ENCODE measurements around the gene SFXN4.

DNA sequence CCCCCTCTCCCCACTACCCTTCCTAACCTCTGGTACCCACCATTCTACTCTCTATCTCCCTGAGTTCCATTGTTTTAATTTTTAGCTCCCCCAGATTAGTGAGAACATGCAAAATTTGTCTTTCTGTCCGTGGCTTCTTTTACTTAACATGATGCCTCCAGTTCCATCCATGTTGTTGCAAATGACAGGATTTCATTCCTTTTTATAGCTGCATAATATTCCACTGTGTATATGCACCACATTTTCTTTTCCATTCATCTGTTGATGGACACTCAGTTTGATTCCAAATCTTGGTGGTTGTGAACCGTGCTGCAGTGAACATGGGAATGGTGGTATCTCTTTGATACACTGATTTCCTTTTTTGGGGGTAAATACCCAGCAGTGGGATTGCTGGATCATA lies 39.6 kb downstream of the SFXN4 start:
- TF ChIP-seq POLR2A (IDR thresholded peaks at IDR 0.05) = no peak
- TF ChIP-seq, protein P1, sequence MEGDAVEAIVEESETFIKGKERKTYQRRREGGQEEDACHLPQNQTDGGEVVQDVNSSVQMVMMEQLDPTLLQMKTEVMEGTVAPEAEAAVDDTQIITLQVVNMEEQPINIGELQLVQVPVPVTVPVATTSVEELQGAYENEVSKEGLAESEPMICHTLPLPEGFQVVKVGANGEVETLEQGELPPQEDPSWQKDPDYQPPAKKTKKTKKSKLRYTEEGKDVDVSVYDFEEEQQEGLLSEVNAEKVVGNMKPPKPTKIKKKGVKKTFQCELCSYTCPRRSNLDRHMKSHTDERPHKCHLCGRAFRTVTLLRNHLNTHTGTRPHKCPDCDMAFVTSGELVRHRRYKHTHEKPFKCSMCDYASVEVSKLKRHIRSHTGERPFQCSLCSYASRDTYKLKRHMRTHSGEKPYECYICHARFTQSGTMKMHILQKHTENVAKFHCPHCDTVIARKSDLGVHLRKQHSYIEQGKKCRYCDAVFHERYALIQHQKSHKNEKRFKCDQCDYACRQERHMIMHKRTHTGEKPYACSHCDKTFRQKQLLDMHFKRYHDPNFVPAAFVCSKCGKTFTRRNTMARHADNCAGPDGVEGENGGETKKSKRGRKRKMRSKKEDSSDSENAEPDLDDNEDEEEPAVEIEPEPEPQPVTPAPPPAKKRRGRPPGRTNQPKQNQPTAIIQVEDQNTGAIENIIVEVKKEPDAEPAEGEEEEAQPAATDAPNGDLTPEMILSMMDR (IDR thresholded peaks at IDR 0.05) = no peak
